ENCODE data around the gene AK1.

The AK1 gene

GRCh38 chr9:127877566-127877998 is at the start of gene AK1:
AK1 (minus strand) TSS chr9:127877675; CDS start chr9:127874617, 3,058 bp downstream.
- peak; percentile 45 for DNase-seq (ENCODE audit: low read depth)
- H3K4me3 ChIP-seq (ENCODE audit: low read depth, low read length), result peak within 1 kb of the TSS; percentile 63
- no peak for TF ChIP-seq CTCF (conservative IDR thresholded peaks at IDR 0.05; ENCODE audit: low read depth, low read length)

DNA sequence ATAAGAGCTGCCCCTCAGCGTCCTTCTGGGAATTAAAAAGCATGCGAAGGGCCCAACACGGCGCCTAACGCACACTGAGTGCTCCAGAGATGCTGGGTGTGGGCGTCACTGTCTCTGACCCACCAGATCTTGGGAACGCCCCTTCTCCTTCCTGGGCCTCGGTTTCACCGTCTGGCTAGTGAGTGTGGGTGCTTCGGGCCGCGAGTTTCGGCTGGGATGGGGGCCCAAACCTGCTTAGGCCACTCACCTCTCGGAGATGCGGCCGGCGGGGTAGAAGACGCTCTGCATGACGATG is 49.4 kb upstream of the AK1 start:
- H3K4me3 ChIP-seq (ENCODE audit: low read depth, low read length), result peak overlapping the region; percentile 44
- TF ChIP-seq CTCF (conservative IDR thresholded peaks at IDR 0.05; ENCODE audit: low read depth, low read length), result no peak
- DNase-seq (ENCODE audit: low read depth), result no peak

- no peak overlapping the region for H3K4me3 ChIP-seq (ENCODE audit: low read depth, low read length)
These were observed 48.8 kb upstream of the AK1 start for GRCh38 chr9:127925959-127926905.

DNA sequence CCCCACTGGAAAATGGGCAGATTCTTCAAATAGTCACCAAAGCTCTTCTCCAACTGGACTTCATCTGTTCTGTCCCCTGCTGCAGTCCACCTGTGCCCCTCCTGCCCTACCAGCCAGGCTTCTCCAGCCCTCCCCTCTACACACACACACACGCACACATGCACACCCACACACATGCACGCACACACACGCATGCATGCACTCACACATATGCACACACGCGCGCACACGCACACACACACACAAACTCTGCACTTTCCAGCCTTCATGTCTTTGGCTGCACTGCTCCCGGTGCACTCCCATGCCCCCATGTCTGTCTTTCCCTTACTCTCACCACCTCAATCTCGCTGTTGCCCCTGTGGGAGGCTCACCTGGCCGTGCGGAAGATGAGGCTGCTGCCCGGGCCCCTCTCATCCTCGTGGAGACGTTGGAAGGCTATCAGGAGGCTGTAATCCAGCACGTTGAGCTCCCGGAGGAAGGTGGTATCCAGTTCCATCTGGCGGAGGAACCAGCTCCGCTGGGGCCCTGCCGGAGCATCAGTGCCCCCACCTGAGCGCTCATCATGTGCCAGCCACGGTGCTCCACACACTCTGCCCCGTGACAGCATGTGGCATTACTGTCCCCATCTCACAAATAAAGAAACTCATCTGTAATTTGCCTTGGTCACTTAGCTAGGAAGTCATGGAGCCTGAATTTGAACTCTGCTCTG is 47.4 kb upstream of the AK1 start:
- no peak for TF ChIP-seq CTCF (conservative IDR thresholded peaks at IDR 0.05; ENCODE audit: low read depth, low read length)
- H3K4me3 ChIP-seq (ENCODE audit: low read depth, low read length), result no peak overlapping the region
- no peak for DNase-seq (ENCODE audit: low read depth)

More at GRCh38 chr9:127925959-127926905, 48.8 kb upstream of the AK1 start:
- no peak for TF ChIP-seq CTCF (conservative IDR thresholded peaks at IDR 0.05; ENCODE audit: low read depth, low read length)
- no peak for DNase-seq (ENCODE audit: low read depth)

GRCh38 chr9:127923771-127924170 is 46.3 kb upstream of the AK1 start:
- peak; percentile 83 for DNase-seq (ENCODE audit: low read depth)
- no peak overlapping the region for H3K4me3 ChIP-seq (ENCODE audit: low read depth, low read length)
- no peak for TF ChIP-seq CTCF (conservative IDR thresholded peaks at IDR 0.05; ENCODE audit: low read depth, low read length)

DNA sequence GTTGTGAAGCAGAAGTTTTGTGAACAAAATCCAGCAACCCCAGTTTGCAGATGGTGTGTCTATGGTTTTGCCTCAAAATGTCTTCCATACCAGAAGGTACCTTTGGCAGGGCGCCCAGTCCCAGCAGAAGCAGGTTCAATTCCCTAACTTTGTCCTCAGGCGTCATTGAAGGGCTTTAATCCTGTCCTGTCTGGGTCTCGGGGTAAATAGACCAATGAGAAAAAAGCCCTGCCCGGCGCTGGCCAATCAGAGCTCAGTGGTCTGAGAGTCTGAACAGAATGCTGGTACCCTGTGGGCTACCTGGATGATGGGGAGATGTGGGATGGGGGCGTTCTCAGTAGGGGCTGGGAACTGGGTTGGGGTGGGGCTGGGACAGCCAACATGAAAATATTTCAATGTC is 45.6 kb upstream of the AK1 start:
- TF ChIP-seq CTCF (conservative IDR thresholded peaks at IDR 0.05; ENCODE audit: low read depth, low read length), result no peak
- no peak for DNase-seq (ENCODE audit: low read depth)
- H3K4me3 ChIP-seq (ENCODE audit: low read depth, low read length), result no peak overlapping the region
